IMR-90 (cell line): ENCODE measurements around the gene IL1A. TPM values are rescaled to one million over a fixed set of nuclear protein-coding genes. Genes with fewer than 3 reads are reported as not detected.

ENCODE experiments used
- ATAC-seq: fragments of 200-7000 bp; cut with Tn5 transposase; 2 replicates; pipeline ENCODE4 v1.9.1; 2020; ENCODE audit warnings: low read depth, mild to moderate bottlenecking, moderate library complexity
- BruUV-seq: library from RNA; stranded (reverse); fragments of 400-500 nt; replicated peaks from 2 replicates; lab custom pipeline; 2021; lab: Mats Ljungman, UMichigan
- CTCF ChIA-PET: fragments of 300-600 bp; formaldehyde crosslinking; extraction: SDS; loops from one replicate; lab custom pipeline; 2021; ENCODE audit warnings: antibody characterized with exemption; lab: Yijun Ruan, JAX
- POLR2A ChIA-PET: fragments of 300-600 bp; sonication (Branson Sonifier 250); formaldehyde crosslinking; loops from one replicate; lab custom pipeline; 2022; ENCODE audit warnings: antibody characterized with exemption; ENCODE audit not compliant: unreplicated experiment; lab: Charles Lee
- DNase-seq: peaks from one replicate; pipeline ENCODE4 v3.0.0; 2013
- H2AFZ ChIP-seq: replicated peaks from 2 replicates; pipeline ENCODE3; 2013; ENCODE audit warnings: low read length, mild to moderate bottlenecking; ENCODE audit not compliant: poor library complexity
- H2AK5ac ChIP-seq: 2 replicates; pipeline ENCODE4 v1.6.1; 2013; ENCODE audit warnings: low read depth, low read length, inconsistent platforms
- H2AK9ac ChIP-seq: replicated peaks from 2 replicates; pipeline ENCODE3; 2013; ENCODE audit warnings: mild to moderate bottlenecking, low read depth, low read length, moderate library complexity; ENCODE audit not compliant: poor library complexity
- H2BK120ac ChIP-seq: 2 replicates; pipeline ENCODE4 v1.6.1; 2013; ENCODE audit warnings: low read depth, low read length, inconsistent platforms
- H2BK15ac ChIP-seq: 3 replicates; pipeline ENCODE4 v1.6.1; 2013; ENCODE audit warnings: low read depth, low read length, inconsistent platforms
- H2BK20ac ChIP-seq: 2 replicates; pipeline ENCODE4 v1.6.1; 2013; ENCODE audit warnings: low read depth, mild to moderate bottlenecking, inconsistent platforms, low read length, moderate library complexity
- H2BK5ac ChIP-seq: 2 replicates; pipeline ENCODE4 v1.6.1; 2013; ENCODE audit warnings: mild to moderate bottlenecking, low read depth, low read length, inconsistent platforms; ENCODE audit not compliant: poor library complexity, severe bottlenecking
- H3K14ac ChIP-seq: replicated peaks from 2 replicates; pipeline ENCODE4 v1.6.1; 2013; ENCODE audit warnings: low read depth, low read length, inconsistent platforms
- H3K18ac ChIP-seq: 2 replicates; pipeline ENCODE4 v1.6.1; 2013; ENCODE audit warnings: low read depth, low read length, control low read depth
- H3K23ac ChIP-seq: 2 replicates; pipeline ENCODE4 v1.6.1; 2013; ENCODE audit warnings: low read depth, low read length, inconsistent platforms
- H3K27ac ChIP-seq: 2 replicates; pipeline ENCODE4 v1.5.1; 2013; ENCODE audit warnings: mild to moderate bottlenecking, control low read depth, low read length; ENCODE audit not compliant: insufficient read depth
- H3K27me3 ChIP-seq: 2 replicates; pipeline ENCODE4 v1.6.1; 2013; ENCODE audit warnings: low read length; ENCODE audit not compliant: control insufficient read depth, insufficient read depth
- H3K36me3 ChIP-seq: 2 replicates; pipeline ENCODE4 v1.6.1; 2013; ENCODE audit warnings: low read length, mixed read lengths; ENCODE audit not compliant: control insufficient read depth, insufficient read depth
- H3K4ac ChIP-seq: 2 replicates; pipeline ENCODE4 v1.6.1; 2013; ENCODE audit warnings: low read depth, low read length, inconsistent platforms
- H3K4me1 ChIP-seq: 2 replicates; pipeline ENCODE4 v1.6.1; 2013; ENCODE audit warnings: low read length, mixed read lengths; ENCODE audit not compliant: control insufficient read depth, insufficient read depth
- H3K4me2 ChIP-seq: 2 replicates; pipeline ENCODE4 v1.6.1; 2013; ENCODE audit warnings: low read depth, mild to moderate bottlenecking, control low read depth, low read length, moderate library complexity
- H3K4me3 ChIP-seq: 2 replicates; pipeline ENCODE4 v1.5.1; 2013; ENCODE audit warnings: low read depth, mild to moderate bottlenecking, control low read depth, low read length, moderate library complexity; ENCODE audit not compliant: insufficient read depth
- H3K56ac ChIP-seq: 2 replicates; pipeline ENCODE4 v1.6.1; 2013; ENCODE audit warnings: low read length, inconsistent platforms; ENCODE audit not compliant: insufficient read depth; ENCODE audit errors: extremely low read depth
- H3K79me1 ChIP-seq, 2 experiments: 2 replicates each; pipeline ENCODE4 v1.6.1; 2013; ENCODE audit warnings: low read length in 2 of 2, inconsistent platforms in 1 of 2, low read depth in 1 of 2
- H3K9ac ChIP-seq: 2 replicates; pipeline ENCODE4 v1.6.1; 2013; ENCODE audit warnings: low read depth, low read length, control low read depth
- H3K9me1 ChIP-seq: 2 replicates; pipeline ENCODE4 v1.6.1; 2013; ENCODE audit warnings: low read length, inconsistent platforms; ENCODE audit not compliant: insufficient read depth
- H3K9me3 ChIP-seq: 2 replicates; pipeline ENCODE4 v1.6.1; 2013; ENCODE audit warnings: low read length; ENCODE audit not compliant: control insufficient read depth, insufficient read depth
- H4K20me1 ChIP-seq: 2 replicates; pipeline ENCODE4 v1.6.1; 2013; ENCODE audit warnings: low read length, inconsistent platforms; ENCODE audit not compliant: insufficient read depth
- H4K5ac ChIP-seq: 2 replicates; pipeline ENCODE4 v1.6.1; 2013; ENCODE audit warnings: mild to moderate bottlenecking, low read depth, low read length, control low read depth
- H4K8ac ChIP-seq, 2 experiments: 2 replicates each; pipeline ENCODE4 v1.6.1; 2013; ENCODE audit warnings: low read depth in 2 of 2, low read length in 2 of 2, control low read depth in 1 of 2, inconsistent platforms in 1 of 2
- H4K91ac ChIP-seq: 2 replicates; pipeline ENCODE4 v1.6.1; 2013; ENCODE audit warnings: low read depth, low read length, inconsistent platforms; ENCODE audit not compliant: insufficient read depth
- ELK1 ChIP-seq: fragments of 150-350 bp; IDR thresholded peaks from 2 replicates; pipeline ENCODE4 v1.6.1; 2016; ENCODE audit warnings: low read depth, mild to moderate bottlenecking, low read length, moderate library complexity, borderline replicate concordance
- MAFK ChIP-seq: IDR thresholded peaks from 2 replicates; pipeline ENCODE4 v1.6.1; 2012; ENCODE audit warnings: low read depth, low read length, improper control_type of control experiment
- RAD21 ChIP-seq: IDR thresholded peaks from 2 replicates; pipeline ENCODE4 v1.6.1; 2012; ENCODE audit warnings: low read length, improper control_type of control experiment
- RCOR1 ChIP-seq: IDR thresholded peaks from 2 replicates; pipeline ENCODE4 v1.6.1; 2012; ENCODE audit warnings: mild to moderate bottlenecking, low read length, improper control_type of control experiment; ENCODE audit not compliant: insufficient replicate concordance
- WGBS, 2 experiments: methylation state at CpG; one replicate each; pipeline versions ENCODE4 v1.1.5 to v1.1.7; 2013; ENCODE audit warnings: missing lambda C conversion rate in 2 of 2; ENCODE audit not compliant: insufficient read length in 1 of 2; ENCODE audit errors: extremely low coverage in 2 of 2; 5-methylcytosine and 5-hydroxymethylcytosine counted together
- dilution Hi-C: fragments of 300-500 bp; cut with HindIII; formaldehyde crosslinking; loops from one replicate; pipeline ENCODE4 v1.14.3; 2018; ENCODE audit warnings: low sequenced_read_pairs; ENCODE audit not compliant: unreplicated experiment
- in situ Hi-C: fragments of 300-500 bp; cut with MboI; formaldehyde crosslinking; loops from 3 replicates; pipeline ENCODE4 v1.14.3; 2019; ENCODE audit warnings: low sequenced_read_pairs, inconsistent platforms, mixed read lengths
- intact Hi-C: fragments of 100-400 bp; cut with micrococcal nuclease; formaldehyde crosslinking; loops from 2 replicates; pipeline ENCODE4 v1.10.0; 2022
- polyA plus RNA-seq, 3 experiments: library from polyadenylated mRNA; depleted of rRNA; stranded (reverse); fragments of >200 nt; gene quantifications; 2 replicates each; pipeline ENCODE4 v1.2.3, GENCODE V29; 2012; ENCODE audit warnings: low replicate concordance in 1 of 3
- total RNA-seq: library from RNA; depleted of rRNA; stranded (reverse); fragments of >200 nt; gene quantifications from 2 replicates; pipeline ENCODE4 v1.2.3, GENCODE V29; 2012

Gene IL1A
- total and polyA plus RNA-seq, 2 of the 4 experiments (the other 2 are of a cell fraction): 0.48 to 1.1 TPM

GRCh38 chr2:112733456-112733855 lies 50.8 kb downstream of the IL1A start:
- no TSS peak for BruUV-seq
- 39% methylated on average over 2 of the region's 4 CpGs; no CpG with 5 or more reads in 1 of the 2 experiments for whole genome bisulfite sequencing, 2 experiments
- no peak overlapping the region for H2BK15ac ChIP-seq
- H3K14ac ChIP-seq: peak overlapping the region; percentile 45; the same call in 1 of the 2 replicates
- H3K79me1 ChIP-seq: no peaks in the 10 kb centered on the region; a peak in 1 of 4 replicates
- ChIA-PET POLR2A (no interaction called here), CTCF (no interaction called here)
- TF ChIP-seq RAD21: no peak
- no peak for TF ChIP-seq RCOR1
- no peak for TF ChIP-seq ELK1
- TF ChIP-seq MAFK: no peak
- DNase-seq: no peak
- H3K4me3 ChIP-seq: no peak overlapping the region
- H3K56ac ChIP-seq: no peak overlapping the region
- H3K4me2 ChIP-seq: no peak overlapping the region
- no peaks in the 10 kb centered on the region for H3K9me3 ChIP-seq
- no peak overlapping the region for H2BK120ac ChIP-seq
- no peak overlapping the region for H3K18ac ChIP-seq
- H2AK5ac ChIP-seq: no peak overlapping the region
- no peak overlapping the region for H2BK5ac ChIP-seq
- H3K27me3 ChIP-seq: no peaks in the 10 kb centered on the region
- no peak for ATAC-seq
- H4K8ac ChIP-seq: no peak overlapping the region
- no peak overlapping the region for H3K9ac ChIP-seq
- no peak overlapping the region for H4K91ac ChIP-seq
- H3K27ac ChIP-seq: no peak overlapping the region
- peaks cover 1% of the 10 kb centered on the region; the same call in 1 of the 2 replicates for H3K4me1 ChIP-seq
- H3K4ac ChIP-seq: no peak overlapping the region
- H3K36me3 ChIP-seq: no peaks in the 10 kb centered on the region; the same call in 1 of the 2 replicates
- intact Hi-C loops: no loop called here
- H2AK9ac ChIP-seq: no peak overlapping the region
- peak overlapping the region; percentile 54 for H2AFZ ChIP-seq
- H3K23ac ChIP-seq: no peak overlapping the region
- in situ Hi-C loops: no loop called here
- no peaks in the 10 kb centered on the region for H4K20me1 ChIP-seq
- H2BK20ac ChIP-seq: no peak overlapping the region
- H4K5ac ChIP-seq: no peak overlapping the region
- peaks cover 3% of the 10 kb centered on the region; the same call in 1 of the 2 replicates for H3K9me1 ChIP-seq
- dilution Hi-C loops: no loop called here
